ENCODE data around the gene LRFN4.

DNA sequence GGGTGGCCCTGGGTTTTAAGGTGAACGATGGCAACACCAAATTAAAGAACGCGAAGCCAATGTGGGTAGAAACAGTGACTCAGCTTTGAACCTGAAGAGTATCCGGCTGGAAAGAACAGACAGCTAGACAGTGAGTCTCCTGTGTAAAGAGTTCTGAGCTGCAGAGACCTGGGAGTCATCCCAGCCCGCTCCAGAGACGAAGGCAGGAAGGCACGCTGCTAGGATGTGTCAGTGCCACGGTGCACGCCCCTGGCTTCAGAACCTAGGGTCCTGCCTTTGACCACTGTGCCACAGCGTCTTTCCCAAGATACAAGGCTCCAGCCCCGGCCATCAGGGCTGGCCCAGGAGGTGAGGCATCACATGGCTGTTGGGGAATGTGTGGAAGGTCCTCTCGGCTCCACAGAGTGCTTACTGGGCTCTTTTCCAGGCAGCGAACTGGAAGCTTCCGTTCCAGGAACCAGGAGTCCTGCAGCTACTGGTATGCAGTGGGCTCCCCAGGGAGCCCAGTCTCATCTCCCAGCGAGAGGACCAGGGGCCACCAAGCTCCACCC lies 29.9 kb downstream of the LRFN4 start:
- TF ChIP-seq, protein P1, sequence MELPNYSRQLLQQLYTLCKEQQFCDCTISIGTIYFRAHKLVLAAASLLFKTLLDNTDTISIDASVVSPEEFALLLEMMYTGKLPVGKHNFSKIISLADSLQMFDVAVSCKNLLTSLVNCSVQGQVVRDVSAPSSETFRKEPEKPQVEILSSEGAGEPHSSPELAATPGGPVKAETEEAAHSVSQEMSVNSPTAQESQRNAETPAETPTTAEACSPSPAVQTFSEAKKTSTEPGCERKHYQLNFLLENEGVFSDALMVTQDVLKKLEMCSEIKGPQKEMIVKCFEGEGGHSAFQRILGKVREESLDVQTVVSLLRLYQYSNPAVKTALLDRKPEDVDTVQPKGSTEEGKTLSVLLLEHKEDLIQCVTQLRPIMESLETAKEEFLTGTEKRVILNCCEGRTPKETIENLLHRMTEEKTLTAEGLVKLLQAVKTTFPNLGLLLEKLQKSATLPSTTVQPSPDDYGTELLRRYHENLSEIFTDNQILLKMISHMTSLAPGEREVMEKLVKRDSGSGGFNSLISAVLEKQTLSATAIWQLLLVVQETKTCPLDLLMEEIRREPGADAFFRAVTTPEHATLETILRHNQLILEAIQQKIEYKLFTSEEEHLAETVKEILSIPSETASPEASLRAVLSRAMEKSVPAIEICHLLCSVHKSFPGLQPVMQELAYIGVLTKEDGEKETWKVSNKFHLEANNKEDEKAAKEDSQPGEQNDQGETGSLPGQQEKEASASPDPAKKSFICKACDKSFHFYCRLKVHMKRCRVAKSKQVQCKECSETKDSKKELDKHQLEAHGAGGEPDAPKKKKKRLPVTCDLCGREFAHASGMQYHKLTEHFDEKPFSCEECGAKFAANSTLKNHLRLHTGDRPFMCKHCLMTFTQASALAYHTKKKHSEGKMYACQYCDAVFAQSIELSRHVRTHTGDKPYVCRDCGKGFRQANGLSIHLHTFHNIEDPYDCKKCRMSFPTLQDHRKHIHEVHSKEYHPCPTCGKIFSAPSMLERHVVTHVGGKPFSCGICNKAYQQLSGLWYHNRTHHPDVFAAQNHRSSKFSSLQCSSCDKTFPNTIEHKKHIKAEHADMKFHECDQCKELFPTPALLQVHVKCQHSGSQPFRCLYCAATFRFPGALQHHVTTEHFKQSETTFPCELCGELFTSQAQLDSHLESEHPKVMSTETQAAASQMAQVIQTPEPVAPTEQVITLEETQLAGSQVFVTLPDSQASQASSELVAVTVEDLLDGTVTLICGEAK (IDR thresholded peaks at IDR 0.05; ENCODE audit: borderline replicate concordance) = no peak
- TF ChIP-seq, protein P2, sequence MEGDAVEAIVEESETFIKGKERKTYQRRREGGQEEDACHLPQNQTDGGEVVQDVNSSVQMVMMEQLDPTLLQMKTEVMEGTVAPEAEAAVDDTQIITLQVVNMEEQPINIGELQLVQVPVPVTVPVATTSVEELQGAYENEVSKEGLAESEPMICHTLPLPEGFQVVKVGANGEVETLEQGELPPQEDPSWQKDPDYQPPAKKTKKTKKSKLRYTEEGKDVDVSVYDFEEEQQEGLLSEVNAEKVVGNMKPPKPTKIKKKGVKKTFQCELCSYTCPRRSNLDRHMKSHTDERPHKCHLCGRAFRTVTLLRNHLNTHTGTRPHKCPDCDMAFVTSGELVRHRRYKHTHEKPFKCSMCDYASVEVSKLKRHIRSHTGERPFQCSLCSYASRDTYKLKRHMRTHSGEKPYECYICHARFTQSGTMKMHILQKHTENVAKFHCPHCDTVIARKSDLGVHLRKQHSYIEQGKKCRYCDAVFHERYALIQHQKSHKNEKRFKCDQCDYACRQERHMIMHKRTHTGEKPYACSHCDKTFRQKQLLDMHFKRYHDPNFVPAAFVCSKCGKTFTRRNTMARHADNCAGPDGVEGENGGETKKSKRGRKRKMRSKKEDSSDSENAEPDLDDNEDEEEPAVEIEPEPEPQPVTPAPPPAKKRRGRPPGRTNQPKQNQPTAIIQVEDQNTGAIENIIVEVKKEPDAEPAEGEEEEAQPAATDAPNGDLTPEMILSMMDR (IDR thresholded peaks at IDR 0.05 in 2 of 3, conservative IDR thresholded peaks at IDR 0.05 in 1 of 3; ENCODE audit: control insufficient read depth in 2 of 3, extremely low read depth in 1 of 3, insufficient read depth in 1 of 3, low read depth in 3 of 3, low read length in 3 of 3) = no peak
- no peak for TF ChIP-seq POLR2AphosphoS5 (IDR thresholded peaks at IDR 0.05; ENCODE audit: low read length)
- no peak for TF ChIP-seq TCF12 (IDR thresholded peaks at IDR 0.05; ENCODE audit: low read depth, low read length)
- TF ChIP-seq HCFC1 (IDR thresholded peaks at IDR 0.05; ENCODE audit: low read length) = no peak
- TF ChIP-seq, protein P3, sequence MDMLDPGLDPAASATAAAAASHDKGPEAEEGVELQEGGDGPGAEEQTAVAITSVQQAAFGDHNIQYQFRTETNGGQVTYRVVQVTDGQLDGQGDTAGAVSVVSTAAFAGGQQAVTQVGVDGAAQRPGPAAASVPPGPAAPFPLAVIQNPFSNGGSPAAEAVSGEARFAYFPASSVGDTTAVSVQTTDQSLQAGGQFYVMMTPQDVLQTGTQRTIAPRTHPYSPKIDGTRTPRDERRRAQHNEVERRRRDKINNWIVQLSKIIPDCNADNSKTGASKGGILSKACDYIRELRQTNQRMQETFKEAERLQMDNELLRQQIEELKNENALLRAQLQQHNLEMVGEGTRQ (IDR thresholded peaks at IDR 0.05; ENCODE audit: borderline replicate concordance, low read depth, low read length) = no peak
- TF ChIP-seq LARP7 (IDR thresholded peaks at IDR 0.05) = no peak
- TF ChIP-seq FOXK2 (IDR thresholded peaks at IDR 0.05) = no peak
- TF ChIP-seq, protein P4, sequence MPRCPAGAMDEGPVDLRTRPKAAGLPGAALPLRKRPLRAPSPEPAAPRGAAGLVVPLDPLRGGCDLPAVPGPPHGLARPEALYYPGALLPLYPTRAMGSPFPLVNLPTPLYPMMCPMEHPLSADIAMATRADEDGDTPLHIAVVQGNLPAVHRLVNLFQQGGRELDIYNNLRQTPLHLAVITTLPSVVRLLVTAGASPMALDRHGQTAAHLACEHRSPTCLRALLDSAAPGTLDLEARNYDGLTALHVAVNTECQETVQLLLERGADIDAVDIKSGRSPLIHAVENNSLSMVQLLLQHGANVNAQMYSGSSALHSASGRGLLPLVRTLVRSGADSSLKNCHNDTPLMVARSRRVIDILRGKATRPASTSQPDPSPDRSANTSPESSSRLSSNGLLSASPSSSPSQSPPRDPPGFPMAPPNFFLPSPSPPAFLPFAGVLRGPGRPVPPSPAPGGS (IDR thresholded peaks at IDR 0.05; ENCODE audit: borderline replicate concordance, insufficient read depth, low read depth, low read length, poor library complexity, severe bottlenecking) = no peak
- TF ChIP-seq, protein P5, sequence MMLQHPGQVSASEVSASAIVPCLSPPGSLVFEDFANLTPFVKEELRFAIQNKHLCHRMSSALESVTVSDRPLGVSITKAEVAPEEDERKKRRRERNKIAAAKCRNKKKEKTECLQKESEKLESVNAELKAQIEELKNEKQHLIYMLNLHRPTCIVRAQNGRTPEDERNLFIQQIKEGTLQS (IDR thresholded peaks at IDR 0.05; ENCODE audit: borderline replicate concordance, extremely low read depth, low read depth, low read length) = no peak
- no peak for TF ChIP-seq RFX5 (IDR thresholded peaks at IDR 0.05; ENCODE audit: low read depth, low read length)
- no peak for TF ChIP-seq NFYA (IDR thresholded peaks at IDR 0.05; ENCODE audit: borderline replicate concordance, low read depth, low read length)
- no peak for TF ChIP-seq RAD51 (IDR thresholded peaks at IDR 0.05)
